Muscle of leg (tissue), 16 donors: ENCODE measurements around the gene BIK. TPM values are rescaled to one million over a fixed set of nuclear protein-coding genes. Genes with fewer than 3 reads are reported as not detected.

Experiments used
- DNase-seq: peaks from one replicate; pipeline ENCODE4 v3.0.0; 2013
- H3K27ac ChIP-seq: one replicate; pipeline ENCODE4 v1.5.1; 2013; ENCODE audit warnings: mild to moderate bottlenecking, low read length, control low read depth
- H3K27me3 ChIP-seq: one replicate; pipeline ENCODE4 v1.6.1; 2013; ENCODE audit warnings: low read length; ENCODE audit not compliant: control insufficient read depth, insufficient read depth
- H3K36me3 ChIP-seq: one replicate; pipeline ENCODE4 v1.6.1; 2013; ENCODE audit warnings: low read length; ENCODE audit not compliant: control insufficient read depth, insufficient read depth
- H3K4me1 ChIP-seq: one replicate; pipeline ENCODE4 v1.6.1; 2013; ENCODE audit warnings: low read length; ENCODE audit not compliant: control insufficient read depth, insufficient read depth
- H3K4me3 ChIP-seq: one replicate; pipeline ENCODE4 v1.5.1; 2013; ENCODE audit warnings: low read length, control low read depth
- H3K9me3 ChIP-seq: replicated peaks from 2 replicates; pipeline ENCODE4 v1.6.1; 2013; ENCODE audit warnings: low read depth, low read length; ENCODE audit not compliant: control insufficient read depth
- WGBS: methylation state at CpG from one replicate; pipeline ENCODE4 v1.1.5; 2013; ENCODE audit warnings: missing lambda C conversion rate; ENCODE audit not compliant: insufficient coverage; 5-methylcytosine and 5-hydroxymethylcytosine counted together
- long read RNA-seq, 11 donors: transcript quantifications; one replicate each; lab custom pipeline, GENCODE V29; 2026
- polyA plus RNA-seq, 8 donors: library from polyadenylated mRNA; unstranded; fragments of 120-200 nt; gene quantifications; one replicate each; pipeline versions ENCODE4 v1.2.1 to v1.2.3, GENCODE V29; 2013; ENCODE audit warnings: inconsistent platforms in 1 of 8, low replicate concordance in 1 of 8; ENCODE audit not compliant: insufficient read length in 8 of 8, insufficient read depth in 1 of 8
- total RNA-seq: library from RNA; stranded (reverse); fragments of 120-200 nt; gene quantifications from one replicate; pipeline ENCODE4 v1.2.4, GENCODE V29; 2013

BIK gene
- total RNA-seq (0.18 TPM), polyA plus RNA-seq (under 1 TPM in 4 of 8 donors, not detected in 4; 0.11 to 0.28 (median 0.14) TPM)
- long read RNA-seq, donor 1 = 0 reads
- long read RNA-seq, donor 2 = 0 reads
- long read RNA-seq, donor 3 = 0 reads
- long read RNA-seq, donor 4, partial matches to known transcripts = 0 of 10 reads
- long read RNA-seq, donor 4, other reads (novel, unspliced or antisense) = 10 of 10 reads
- long read RNA-seq, donor 5 = 0 reads
- long read RNA-seq, donor 6, partial matches to known transcripts = 0 of 2 reads
- long read RNA-seq, donor 6, other reads (novel, unspliced or antisense) = 0 of 2 reads
- long read RNA-seq, donor 7 = 0 reads
- long read RNA-seq, donor 8 = 0 reads
- long read RNA-seq, donor 9 = 0 reads
- long read RNA-seq, donor 10 = 0 reads
- long read RNA-seq, donor 11 = 0 reads

GRCh38 chr22:43110444-43110926 lies at the start of gene BIK:
Gene BIK, plus strand, starts transcription at chr22:43110750. Its CDS starts 13,273 bp downstream, at chr22:43124023.
- H3K4me3 ChIP-seq = peak within 1 kb of the TSS; percentile 27
- 0% methylated on average over 49 of the region's 49 CpGs for WGBS
- no peak within 1 kb of the TSS for H3K27ac ChIP-seq
- peaks cover 17% of the 10 kb centered on the region for H3K4me1 ChIP-seq
- peak; percentile 45 for DNase-seq
- no peaks in the 10 kb centered on the region for H3K9me3 ChIP-seq
- peaks cover 73% of the 10 kb centered on the region for H3K27me3 ChIP-seq
- H3K36me3 ChIP-seq = no peaks in the 10 kb centered on the region

DNA sequence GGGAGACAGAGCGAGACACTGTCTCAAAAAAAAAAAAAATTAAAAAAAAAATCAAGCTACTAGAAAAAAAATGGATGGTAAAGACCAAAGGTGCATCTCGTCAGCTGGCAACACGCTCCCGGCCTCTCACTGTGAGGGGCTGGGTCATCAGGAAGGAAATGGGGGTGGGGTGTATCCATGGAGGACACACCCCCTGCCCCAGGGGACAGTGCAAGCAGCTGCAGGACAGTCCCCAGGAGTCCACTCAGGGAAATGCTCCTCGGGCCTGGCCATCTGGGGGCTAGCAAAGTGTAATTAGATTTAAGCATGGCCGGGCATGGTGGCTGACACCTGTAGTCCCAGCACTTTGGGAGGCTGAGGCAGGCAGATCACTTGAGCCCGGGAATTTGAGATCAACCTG lies 44.4 kb upstream of the BIK start:
- no peaks in the 10 kb centered on the region for H3K27me3 ChIP-seq
- no peak overlapping the region for H3K4me3 ChIP-seq
- DNase-seq = no peak
- H3K4me1 ChIP-seq = no peaks in the 10 kb centered on the region
- no peak overlapping the region for H3K27ac ChIP-seq
- peaks cover 45% of the 10 kb centered on the region for H3K36me3 ChIP-seq
- H3K9me3 ChIP-seq = no peaks in the 10 kb centered on the region
- WGBS = 76% methylated on average over 3 of the region's 7 CpGs

DNA sequence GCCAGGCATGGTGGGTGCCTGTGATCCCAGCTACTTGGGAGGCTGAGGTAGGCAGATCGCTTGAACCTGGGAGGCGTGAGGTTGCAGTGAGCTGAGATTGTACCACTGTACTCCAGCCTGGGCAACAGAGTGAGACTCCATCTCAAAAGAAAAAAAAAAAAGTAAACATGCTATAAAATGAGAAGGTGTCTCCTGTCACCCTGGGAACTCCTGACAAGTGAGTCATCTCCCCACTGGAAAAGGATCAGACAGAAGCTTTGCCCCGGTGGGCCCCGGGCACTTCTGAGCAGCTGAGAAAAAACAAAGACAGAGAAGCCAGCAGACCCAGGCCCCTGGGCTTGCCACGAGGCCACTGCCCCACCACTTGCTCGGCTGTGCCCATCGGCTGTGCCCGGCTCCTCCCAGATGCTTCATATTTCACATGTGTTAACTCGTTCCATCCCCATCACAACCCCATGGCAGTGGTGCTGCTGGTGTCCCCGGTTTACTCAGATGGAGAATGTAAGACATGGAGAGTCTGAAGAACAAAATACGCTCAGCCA lies 43.6 kb upstream of the BIK start:
- Histone ChIP-seq H3K27ac (no peak overlapping the region), H3K4me3 (no peak overlapping the region), H3K27me3 (no peaks in the 10 kb centered on the region), H3K4me1 (no peaks in the 10 kb centered on the region), H3K36me3 (peaks cover 43% of the 10 kb centered on the region), H3K9me3 (no peaks in the 10 kb centered on the region)
- WGBS = 80% methylated on average over 9 of the region's 11 CpGs
- no peak for DNase-seq

- H3K4me3 ChIP-seq = no peak overlapping the region
- peaks cover 3% of the 10 kb centered on the region for H3K36me3 ChIP-seq
- no peak overlapping the region for H3K27ac ChIP-seq
- H3K27me3 ChIP-seq = no peaks in the 10 kb centered on the region
- no peak for DNase-seq
- no peaks in the 10 kb centered on the region for H3K4me1 ChIP-seq
- 80% methylated on average over 14 of the region's 20 CpGs for WGBS
- no peaks in the 10 kb centered on the region for H3K9me3 ChIP-seq
These were observed 33.3 kb upstream of the BIK start for GRCh38 chr22:43077121-43077877.

GRCh38 chr22:43078522-43078921 lies 32.0 kb upstream of the BIK start:
- Histone ChIP-seq H3K4me3 (no peak overlapping the region), H3K36me3 (peaks cover 3% of the 10 kb centered on the region), H3K9me3 (no peaks in the 10 kb centered on the region), H3K4me1 (no peaks in the 10 kb centered on the region), H3K27ac (no peak overlapping the region), H3K27me3 (no peaks in the 10 kb centered on the region)
- no peak for DNase-seq
- WGBS = no CpG with 5 or more reads among the region's 12 CpGs

DNA sequence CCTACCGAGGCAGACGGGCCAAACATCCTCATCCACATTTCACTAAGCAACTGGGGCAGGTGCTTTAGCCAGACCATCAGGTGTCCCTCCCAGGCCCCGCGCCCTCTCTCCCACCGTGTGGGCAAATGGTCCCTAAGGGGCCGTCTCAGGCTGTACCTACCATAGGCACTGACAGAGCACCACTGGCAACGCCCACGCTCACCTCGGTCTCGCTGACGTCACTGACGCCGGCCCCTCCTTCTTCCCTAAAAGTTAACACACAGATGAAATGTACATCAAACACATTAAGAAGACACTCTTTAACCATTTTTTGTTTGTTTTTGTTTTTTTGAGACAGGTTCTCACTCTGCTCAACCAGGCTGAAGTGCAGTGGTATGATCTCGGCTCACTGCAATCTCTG lies 30.8 kb upstream of the BIK start:
- DNase-seq = no peak
- Histone ChIP-seq H3K27ac (no peak overlapping the region), H3K36me3 (peaks cover 3% of the 10 kb centered on the region), H3K27me3 (no peaks in the 10 kb centered on the region), H3K9me3 (no peaks in the 10 kb centered on the region), H3K4me1 (no peaks in the 10 kb centered on the region), H3K4me3 (no peak overlapping the region)
- 87% methylated on average over 14 of the region's 14 CpGs for WGBS

- no peak overlapping the region for H3K27ac ChIP-seq
- H3K4me3 ChIP-seq = no peak overlapping the region
- no peaks in the 10 kb centered on the region for H3K27me3 ChIP-seq
- 100% methylated on average over 1 of the region's 2 CpGs for whole genome bisulfite sequencing
- no peaks in the 10 kb centered on the region for H3K4me1 ChIP-seq
- H3K36me3 ChIP-seq = no peaks in the 10 kb centered on the region
- H3K9me3 ChIP-seq = no peaks in the 10 kb centered on the region
- no peak for DNase-seq
These were observed 29.9 kb upstream of the BIK start for GRCh38 chr22:43080616-43081015.

DNA sequence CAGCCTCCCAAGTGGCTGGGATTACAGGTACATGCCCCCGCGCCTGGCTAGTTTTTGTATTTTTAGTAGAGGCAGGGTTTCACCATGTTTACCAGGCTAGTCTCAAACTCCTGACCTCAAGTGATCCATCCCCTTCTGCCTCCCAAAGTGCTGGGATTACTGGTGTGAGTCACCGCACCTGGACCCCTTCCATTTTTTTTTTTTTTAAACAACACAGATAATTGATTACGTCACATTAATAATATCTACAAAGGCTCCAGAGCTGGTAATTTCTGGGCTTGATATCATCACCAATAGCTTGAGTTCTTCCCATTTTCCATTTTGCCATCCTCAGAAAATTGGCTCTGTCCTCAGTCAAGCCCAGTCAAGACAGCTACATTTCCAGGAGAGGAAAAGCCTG lies 28.6 kb upstream of the BIK start:
- Histone ChIP-seq H3K27me3 (no peaks in the 10 kb centered on the region), H3K27ac (no peak overlapping the region), H3K9me3 (no peaks in the 10 kb centered on the region), H3K36me3 (no peaks in the 10 kb centered on the region), H3K4me1 (no peaks in the 10 kb centered on the region), H3K4me3 (no peak overlapping the region)
- WGBS = 90% methylated on average over 2 of the region's 4 CpGs
- no peak for DNase-seq

- no peaks in the 10 kb centered on the region for H3K9me3 ChIP-seq
- no peaks in the 10 kb centered on the region for H3K36me3 ChIP-seq
- 86% methylated on average over 1 of the region's 19 CpGs for WGBS
- DNase-seq = no peak
- H3K4me1 ChIP-seq = peaks cover 12% of the 10 kb centered on the region
- H3K4me3 ChIP-seq = no peak overlapping the region
- H3K27ac ChIP-seq = no peak overlapping the region
- no peaks in the 10 kb centered on the region for H3K27me3 ChIP-seq
These were observed 24.6 kb upstream of the BIK start for GRCh38 chr22:43085658-43086606.
